CD4-positive, CD25-positive, alpha-beta regulatory T cell (primary cell): ENCODE results near the gene KRTAP4-4. TPM values are rescaled to one million over a fixed set of nuclear protein-coding genes. Genes with fewer than 3 reads are reported as not detected.
A peak's percentile ranks its signal among the peaks of the same experiment; 100 is the strongest.
"Not testable (repeated sequence)": the region's sequence is repeated elsewhere in the genome, so short reads cannot be mapped to it uniquely, and the experiment has no call there.

Experiments used
- ATAC-seq, 2 donors: fragments of 150-1000 bp; cut with Tn5 transposase; one replicate each; pipeline ENCODE4 v1.10.0; 2021; ENCODE audit warnings: low read depth in 2 of 2, moderate number of reproducible peaks in 2 of 2, moderate library complexity in 1 of 2
- DNase-seq, 3 donors: peaks; one replicate each; pipeline versions ENCODE4 v3.0.0 to v3.0.0-alpha.2; 2012 to 2022; ENCODE audit warnings: mixed read lengths in 1 of 3
- H3K27ac ChIP-seq: one replicate; pipeline ENCODE4 v1.7.0; 2013; ENCODE audit warnings: mild to moderate bottlenecking, low read length; ENCODE audit not compliant: insufficient read depth, poor library complexity, severe bottlenecking
- H3K27me3 ChIP-seq: one replicate; pipeline ENCODE4 v1.7.0; 2013; ENCODE audit warnings: low read length; ENCODE audit not compliant: control insufficient read depth, insufficient read depth
- H3K36me3 ChIP-seq: one replicate; pipeline ENCODE4 v1.7.0; 2013; ENCODE audit warnings: mild to moderate bottlenecking, low read length, moderate library complexity; ENCODE audit not compliant: control insufficient read depth, insufficient read depth
- H3K4me1 ChIP-seq: 2 replicates; pipeline ENCODE4 v1.7.0; 2013; ENCODE audit warnings: mild to moderate bottlenecking, low read length; ENCODE audit not compliant: insufficient read depth, control insufficient read depth, poor library complexity, severe bottlenecking
- H3K4me3 ChIP-seq: one replicate; pipeline ENCODE4 v1.7.0; 2013; ENCODE audit warnings: low read depth, mild to moderate bottlenecking, low read length, moderate library complexity
- H3K9me3 ChIP-seq, 2 experiments: 1 replicate in 1 of 2; 2 replicates in 1 of 2; pipeline ENCODE4 v1.7.0; 2013; ENCODE audit warnings: low read length in 2 of 2, mild to moderate bottlenecking in 1 of 2, moderate library complexity in 1 of 2; ENCODE audit not compliant: control insufficient read depth in 2 of 2
- H3K27ac Mint-ChIP-seq, 3 donors: one replicate each; pipeline ENCODE4 v1.8.0; 2020 to 2022; ENCODE audit warnings: mild to moderate bottlenecking in 3 of 3, mixed read lengths in 3 of 3, moderate library complexity in 2 of 3
- H3K27me3 Mint-ChIP-seq: one replicate; pipeline ENCODE4 v1.8.0; 2022; ENCODE audit warnings: mild to moderate bottlenecking, mixed read lengths
- H3K36me3 Mint-ChIP-seq: one replicate; pipeline ENCODE4 v1.8.0; 2020; ENCODE audit warnings: mixed read lengths
- H3K4me1 Mint-ChIP-seq, 4 donors: one replicate each; pipeline ENCODE4 v1.8.0; 2020 to 2022; ENCODE audit warnings: mixed read lengths in 4 of 4, mild to moderate bottlenecking in 1 of 4
- H3K4me3 Mint-ChIP-seq, 4 donors: one replicate each; pipeline ENCODE4 v1.8.0; 2020 to 2022; ENCODE audit warnings: mild to moderate bottlenecking in 4 of 4, mixed read lengths in 4 of 4, moderate library complexity in 3 of 4
- H3K9me3 Mint-ChIP-seq, 7 donors: one replicate each; pipeline ENCODE4 v1.8.0; 2020 to 2022; ENCODE audit warnings: mixed read lengths in 7 of 7, mild to moderate bottlenecking in 3 of 7, moderate library complexity in 2 of 7
- polyA plus RNA-seq, 4 donors: library from polyadenylated mRNA; unstranded; fragments of 300-500 nt; fragmentation: Illumina TruSeq; gene quantifications; one replicate each; pipeline ENCODE4 v1.2.3, GENCODE V29; 2021
- total RNA-seq: library from RNA; stranded (reverse); gene quantifications from one replicate; pipeline ENCODE4 v1.2.3, GENCODE V29; 2022

KRTAP4-4 gene
- total and polyA plus RNA-seq, 5 donors from 2014 or later, result not detected

- H3K27ac ChIP-seq, result no peak overlapping the region
- peaks cover 11% of the 10 kb centered on the region for H3K27me3 Mint-ChIP-seq
Observed at GRCh38 chr17:41145261-41145660, 15.3 kb downstream of the KRTAP4-4 start.

GRCh38 chr17:41144846-41145245 is 15.7 kb downstream of the KRTAP4-4 start:
- no peak overlapping the region for H3K4me3 ChIP-seq
- H3K36me3 ChIP-seq, result no peaks in the 10 kb centered on the region
- H3K9me3 ChIP-seq, result peaks cover 9 to 12% of the 10 kb centered on the region in 2 experiments
- Mint-ChIP-seq H3K4me3 (no peak overlapping the region), H3K27ac (peak overlapping the region in 1 of 3 donors; percentile 43), H3K9me3 (peaks cover 3 to 26% (median 12%) of the 10 kb centered on the region in 7 donors), H3K4me1 (peaks cover 0 to 2% (median 0%) of the 10 kb centered on the region in 4 donors), H3K27me3 (peaks cover 11% of the 10 kb centered on the region), H3K36me3 (no peaks in the 10 kb centered on the region)
- no peak for ATAC-seq
- no peak overlapping the region for H3K27ac ChIP-seq
- no peaks in the 10 kb centered on the region for H3K4me1 ChIP-seq
- H3K27me3 ChIP-seq, result peaks cover 4% of the 10 kb centered on the region
- no peak for DNase-seq

More at GRCh38 chr17:41145261-41145660, 15.3 kb downstream of the KRTAP4-4 start:
- Mint-ChIP-seq H3K27ac (peak overlapping the region in 1 of 3 donors; percentile 43), H3K4me3 (no peak overlapping the region), H3K9me3 (peaks cover 3 to 26% (median 12%) of the 10 kb centered on the region in 7 donors), H3K36me3 (no peaks in the 10 kb centered on the region), H3K4me1 (peaks cover 0 to 2% (median 0%) of the 10 kb centered on the region in 4 donors)
- no peak overlapping the region for H3K4me3 ChIP-seq
- H3K36me3 ChIP-seq, result no peaks in the 10 kb centered on the region
- ATAC-seq (no peak), DNase-seq (no peak)
- peaks cover 6% of the 10 kb centered on the region for H3K27me3 ChIP-seq
- no peaks in the 10 kb centered on the region for H3K4me1 ChIP-seq
- peaks cover 9 to 12% of the 10 kb centered on the region in 2 experiments for H3K9me3 ChIP-seq

GRCh38 chr17:41141361-41141760 is 19.2 kb downstream of the KRTAP4-4 start:
- Mint-ChIP-seq H3K36me3 (peaks cover 3% of the 10 kb centered on the region), H3K27ac (no peak overlapping the region), H3K4me1 (no peaks in the 10 kb centered on the region), H3K27me3 (peaks cover 11% of the 10 kb centered on the region), H3K4me3 (no peak overlapping the region), H3K9me3 (peaks cover 6 to 26% (median 14%) of the 10 kb centered on the region in 7 donors)
- no peak overlapping the region for H3K27ac ChIP-seq
- no peak overlapping the region for H3K4me3 ChIP-seq
- no peak for DNase-seq
- H3K9me3 ChIP-seq, result peaks cover 9 to 12% of the 10 kb centered on the region in 2 experiments
- H3K4me1 ChIP-seq, result no peaks in the 10 kb centered on the region
- peaks cover 3% of the 10 kb centered on the region for H3K27me3 ChIP-seq
- no peaks in the 10 kb centered on the region for H3K36me3 ChIP-seq
- no peak for ATAC-seq

- no peak within 1 kb of the TSS for H3K27ac ChIP-seq
- H3K9me3 ChIP-seq, result peaks cover 9 to 12% of the 10 kb centered on the region in 2 experiments
- Mint-ChIP-seq H3K9me3 (peaks cover 6 to 26% (median 14%) of the 10 kb centered on the region in 7 donors), H3K27ac (no peak within 1 kb of the TSS), H3K36me3 (peaks cover 3% of the 10 kb centered on the region), H3K4me3 (no peak within 1 kb of the TSS), H3K4me1 (no peaks in the 10 kb centered on the region), H3K27me3 (peaks cover 15% of the 10 kb centered on the region)
- peaks cover 2% of the 10 kb centered on the region for H3K27me3 ChIP-seq
- DNase-seq (no peak), ATAC-seq (no peak)
- no peaks in the 10 kb centered on the region for H3K4me1 ChIP-seq
- H3K36me3 ChIP-seq, result no peaks in the 10 kb centered on the region
- no peak within 1 kb of the TSS for H3K4me3 ChIP-seq
Observed at GRCh38 chr17:41140360-41141131, 20.0 kb downstream of the KRTAP4-4 start, which contains the start of gene KRTAP4-6. TSS of gene KRTAP4-6 (minus strand) at chr17:41140544. CDS start at chr17:41140487, 57 bp downstream.

GRCh38 chr17:41139865-41140264 is 20.7 kb downstream of the KRTAP4-4 start:
- H3K9me3 Mint-ChIP-seq, result peaks cover 6 to 26% (median 14%) of the 10 kb centered on the region in 7 donors
- not testable (repeated sequence) for H3K4me1 Mint-ChIP-seq

GRCh38 chr17:41133880-41134735 is 26.4 kb downstream of the KRTAP4-4 start:
- Mint-ChIP-seq H3K4me1 (peaks cover 0 to 40% (median 6%) of the 10 kb centered on the region in 4 donors), H3K36me3 (no peaks in the 10 kb centered on the region), H3K9me3 (peaks cover 0 to 5% (median 0%) of the 10 kb centered on the region in 7 donors), H3K27ac (peak overlapping the region; percentile 2 to 93 (median 87)), H3K27me3 (peaks cover 25% of the 10 kb centered on the region), H3K4me3 (peak overlapping the region in 2 of 4 donors; percentile 71 to 76)
- no peaks in the 10 kb centered on the region for H3K9me3 ChIP-seq
- ATAC-seq (no peak), DNase-seq (peak in 1 of 3 donors; percentile 23)
- H3K4me3 ChIP-seq, result no peak overlapping the region
- no peaks in the 10 kb centered on the region for H3K36me3 ChIP-seq
- H3K27me3 ChIP-seq, result peaks cover 2% of the 10 kb centered on the region
- H3K27ac ChIP-seq, result no peak overlapping the region
- peaks cover 3% of the 10 kb centered on the region for H3K4me1 ChIP-seq

More at GRCh38 chr17:41139865-41140264, 20.7 kb downstream of the KRTAP4-4 start:
- not testable (repeated sequence) for H3K27ac ChIP-seq, H3K4me3 Mint-ChIP-seq, H3K27ac Mint-ChIP-seq, ATAC-seq, H3K4me3 ChIP-seq, H3K27me3 ChIP-seq, H3K36me3 ChIP-seq, DNase-seq, H3K36me3 Mint-ChIP-seq, H3K4me1 ChIP-seq
- H3K27me3 Mint-ChIP-seq, result peaks cover 10% of the 10 kb centered on the region
- H3K9me3 ChIP-seq, result peaks cover 9 to 12% of the 10 kb centered on the region in 2 experiments

- H3K9me3 Mint-ChIP-seq, result peaks cover 0 to 5% (median 0%) of the 10 kb centered on the region in 7 donors
- H3K4me1 Mint-ChIP-seq, result peaks cover 0 to 42% (median 6%) of the 10 kb centered on the region in 4 donors
- H3K36me3 Mint-ChIP-seq, result no peaks in the 10 kb centered on the region
- DNase-seq (no peak), ATAC-seq (no peak)
- H3K27me3 ChIP-seq, result peaks cover 2% of the 10 kb centered on the region
- no peak overlapping the region for H3K4me3 ChIP-seq
- H3K9me3 ChIP-seq, result no peaks in the 10 kb centered on the region
- H3K36me3 ChIP-seq, result no peaks in the 10 kb centered on the region
- H3K4me1 ChIP-seq, result peaks cover 3% of the 10 kb centered on the region
- H3K27ac Mint-ChIP-seq, result peak overlapping the region in 1 of 3 donors; percentile 32
- H3K27me3 Mint-ChIP-seq, result peaks cover 25% of the 10 kb centered on the region
- H3K27ac ChIP-seq, result no peak overlapping the region
- no peak overlapping the region for H3K4me3 Mint-ChIP-seq
Observed at GRCh38 chr17:41131979-41132378, 28.6 kb downstream of the KRTAP4-4 start.
